HCT116 (cell line): ENCODE results near the gene KANK4. TPM values are rescaled to one million over a fixed set of nuclear protein-coding genes. Genes with fewer than 3 reads are reported as not detected.

Experiments
- ATAC-seq: fragments of 200-7000 bp; cut with Tn5 transposase; 2 replicates; pipeline ENCODE4 v1.9.1; 2020; ENCODE audit warnings: mild to moderate bottlenecking, moderate library complexity
- BruUV-seq: library from RNA; stranded (reverse); fragments of 400-500 nt; replicated peaks from 2 replicates; lab custom pipeline; 2021; lab: Mats Ljungman, UMichigan
- CTCF ChIA-PET: fragments of 300-600 bp; sonication (Branson Sonifier 250); formaldehyde crosslinking; loops from one replicate; lab custom pipeline; 2021; ENCODE audit warnings: antibody characterized with exemption; lab: Charles Lee
- POLR2A ChIA-PET: fragments of 300-600, 350-600 bp; sonication (Branson Sonifier 250); formaldehyde crosslinking; loops from one replicate; lab custom pipeline; 2021; ENCODE audit warnings: antibody characterized with exemption; lab: Charles Lee
- RAD21 ChIA-PET, 2 experiments: fragments of 300-600 bp; sonication (Branson Sonifier 250); formaldehyde crosslinking; loops; one replicate each; lab custom pipeline; 2023; ENCODE audit warnings: low total read pairs in 2 of 2; ENCODE audit not compliant: uncharacterized antibody in 2 of 2, unreplicated experiment in 2 of 2, low non-redundant PET in 1 of 2; lab: Charles Lee
- DNase-seq: peaks from one replicate; pipeline ENCODE4 v3.0.0-alpha.2; 2010; ENCODE audit warnings: low read depth, low spot score
- H2AFZ ChIP-seq: fragments of 200-600 bp; shearing (Covaris generic), sonication (generic); 2 replicates; pipeline ENCODE4 v1.6.1; 2017; ENCODE audit warnings: low read depth, mixed run types, mixed read lengths, antibody characterized with exemption, low read length; ENCODE audit not compliant: poor library complexity, severe bottlenecking
- H3K27ac ChIP-seq: 2 replicates; pipeline ENCODE4 v1.5.1; 2012; ENCODE audit warnings: low read depth, low read length
- H3K27me3 ChIP-seq: fragments of 200-600 bp; sonication (generic); 2 replicates; pipeline ENCODE4 v1.6.1; 2016; ENCODE audit warnings: mixed run types, low read length, mixed read lengths; ENCODE audit not compliant: insufficient read depth
- H3K36me3 ChIP-seq, 2 experiments: fragments of 200-500 bp in 1 of 2; fragments of 200-600 bp in 1 of 2; sonication (Bioruptor generic) in 1 of 2; sonication (generic) in 1 of 2; 2 replicates each; pipeline versions ENCODE4 v1.5.1 to v1.6.1; 2014 to 2016; ENCODE audit warnings: low read length in 2 of 2, inconsistent platforms in 1 of 2, mixed read lengths in 1 of 2, mixed run types in 1 of 2; ENCODE audit not compliant: insufficient read depth in 2 of 2, control insufficient read depth in 1 of 2
- H3K4me1 ChIP-seq, 2 experiments: fragments of 200-600 bp in 1 of 2; sonication (generic) in 1 of 2; 2 replicates each; pipeline versions ENCODE4 v1.5.1 to v1.6.1; 2012 to 2017; ENCODE audit warnings: low read length in 2 of 2, inconsistent platforms in 1 of 2, mild to moderate bottlenecking in 1 of 2, mixed read lengths in 1 of 2, mixed run types in 1 of 2, moderate library complexity in 1 of 2; ENCODE audit not compliant: insufficient read depth in 2 of 2, control insufficient read depth in 1 of 2
- H3K4me2 ChIP-seq: fragments of 200-600 bp; sonication (generic); 2 replicates; pipeline ENCODE4 v1.6.1; 2017; ENCODE audit warnings: mixed run types, low read length, mixed read lengths
- H3K4me3 ChIP-seq, 2 experiments: fragments of 200-600 bp in 1 of 2; sonication (generic) in 1 of 2; replicated peaks in 1 of 2; 2 replicates each; pipeline ENCODE4 v1.5.1; 2011 to 2016; ENCODE audit warnings: low read length in 2 of 2, control low read depth in 1 of 2, low read depth in 1 of 2, mild to moderate bottlenecking in 1 of 2, mixed read lengths in 1 of 2, mixed run types in 1 of 2
- H3K79me2 ChIP-seq: fragments of 200-600 bp; sonication (generic); 2 replicates; pipeline ENCODE4 v1.6.1; 2017; ENCODE audit warnings: mild to moderate bottlenecking, mixed run types, low read length, moderate library complexity, mixed read lengths; ENCODE audit not compliant: insufficient read depth
- H3K9ac ChIP-seq: fragments of 200-600 bp; sonication (generic); 2 replicates; pipeline ENCODE4 v1.6.1; 2016; ENCODE audit warnings: low read length, mixed read lengths
- H3K9me2 ChIP-seq: fragments of 200-600 bp; sonication (generic), shearing (Covaris generic); 2 replicates; pipeline ENCODE4 v1.6.1; 2017; ENCODE audit warnings: mixed run types, mild to moderate bottlenecking, moderate library complexity; ENCODE audit not compliant: insufficient read depth
- H3K9me3 ChIP-seq, 2 experiments: fragments of 200-500 bp in 1 of 2; fragments of 200-600 bp in 1 of 2; sonication (Bioruptor generic) in 1 of 2; sonication (generic) in 1 of 2; 2 replicates each; pipeline ENCODE4 v1.6.1; 2014 to 2017; ENCODE audit warnings: low read length in 2 of 2, mixed read lengths in 2 of 2, inconsistent platforms in 1 of 2, low read depth in 1 of 2, mild to moderate bottlenecking in 1 of 2, mixed run types in 1 of 2, moderate library complexity in 1 of 2; ENCODE audit not compliant: control insufficient read depth in 1 of 2, insufficient read depth in 1 of 2
- H4K20me1 ChIP-seq: fragments of 200-600 bp; sonication (generic), shearing (Covaris generic); 2 replicates; pipeline ENCODE4 v1.6.1; 2017; ENCODE audit warnings: mixed run types, mild to moderate bottlenecking, moderate library complexity; ENCODE audit not compliant: insufficient read depth
- ATF3 ChIP-seq: IDR thresholded peaks from 2 replicates; pipeline ENCODE4 v1.6.1; 2012
- CBX3 ChIP-seq: IDR thresholded peaks from 2 replicates; pipeline ENCODE4 v1.6.1; 2012; ENCODE audit warnings: low read depth
- CEBPB ChIP-seq: IDR thresholded peaks from 2 replicates; pipeline ENCODE4 v1.6.1; 2012; ENCODE audit warnings: low read depth
- EZH2 ChIP-seq: fragments of 200-600 bp; sonication (generic); IDR thresholded peaks from 2 replicates; pipeline ENCODE4 v1.6.1; 2017; ENCODE audit warnings: antibody characterized with exemption, mixed run types
- FOSL1 ChIP-seq: IDR thresholded peaks from 2 replicates; pipeline ENCODE4 v1.6.1; 2012; ENCODE audit warnings: low read depth
- JUND ChIP-seq: IDR thresholded peaks from 2 replicates; pipeline ENCODE4 v1.6.1; 2012
- POLR2AphosphoS5 ChIP-seq: IDR thresholded peaks from 2 replicates; pipeline ENCODE4 v1.6.1; 2011; ENCODE audit warnings: mild to moderate bottlenecking, low read depth, low read length, moderate library complexity
- RAD21 ChIP-seq: IDR thresholded peaks from 2 replicates; pipeline ENCODE4 v1.6.1; 2012; ENCODE audit warnings: low read depth, mild to moderate bottlenecking
- SIN3A ChIP-seq: IDR thresholded peaks from 2 replicates; pipeline ENCODE4 v1.6.1; 2012; ENCODE audit warnings: low read depth
- SP1 ChIP-seq: IDR thresholded peaks from 2 replicates; pipeline ENCODE4 v1.6.1; 2012; ENCODE audit warnings: low read depth
- SRF ChIP-seq: IDR thresholded peaks from 2 replicates; pipeline ENCODE4 v1.6.1; 2012; ENCODE audit warnings: low read depth
- TCF7L2 ChIP-seq: IDR thresholded peaks from 2 replicates; pipeline ENCODE4 v1.7.0; 2011; ENCODE audit warnings: borderline replicate concordance, inconsistent platforms; ENCODE audit not compliant: insufficient read depth, insufficient read length; ENCODE audit errors: extremely low read depth
- ZBTB33 ChIP-seq: IDR thresholded peaks from 2 replicates; pipeline ENCODE4 v1.6.1; 2011; ENCODE audit warnings: mild to moderate bottlenecking, low read length, moderate library complexity; ENCODE audit not compliant: insufficient replicate concordance; ENCODE audit errors: extremely low read depth
- ZFX ChIP-seq: fragments of 450-650 bp; IDR thresholded peaks from 2 replicates; pipeline ENCODE4 v1.6.1; 2017
- ZNF274 ChIP-seq: fragments of 200-500 bp; sonication (Bioruptor generic); IDR thresholded peaks from 2 replicates; pipeline ENCODE4 v1.6.1; 2014; ENCODE audit warnings: mild to moderate bottlenecking, low read depth, low read length, inconsistent platforms
- intact Hi-C: fragments of 100-400 bp; cut with micrococcal nuclease; formaldehyde crosslinking; loops from 2 replicates; pipeline ENCODE4 v1.10.0; 2022
- total RNA-seq: library from RNA; stranded (reverse); gene quantifications from one replicate; pipeline ENCODE4 v1.2.1, GENCODE V29; 2021; ENCODE audit not compliant: unreplicated experiment
- TF ChIP-seq, protein P1 (sequence below): IDR thresholded peaks from 2 replicates; pipeline ENCODE4 v1.6.1; 2012

The KANK4 gene
- total RNA-seq, 1 experiment from 2014 or later: not detected

DNA sequence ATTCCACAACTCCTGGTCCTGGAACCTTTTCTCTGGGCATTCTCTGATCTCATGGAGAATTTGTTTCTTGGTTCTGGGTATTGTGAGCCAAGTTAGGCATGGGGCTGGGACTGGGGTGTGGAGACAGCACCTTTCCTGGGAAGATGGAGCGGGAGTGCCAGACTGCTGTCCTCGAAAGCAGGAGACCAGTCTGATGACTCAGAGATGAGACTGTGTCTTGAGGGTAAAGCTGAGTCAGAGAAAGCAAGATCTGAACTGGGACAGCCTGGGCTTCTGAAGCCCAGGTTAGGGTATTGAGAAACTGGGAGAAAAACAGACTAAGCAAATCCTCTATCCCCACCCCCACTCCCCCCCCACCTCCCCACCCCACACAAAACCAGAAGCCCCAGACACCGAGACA, 2.2 kb upstream of the KANK4 start:
- ATAC-seq: peak; percentile 92
- Histone ChIP-seq H3K4me3 (no peak overlapping the region), H3K4me1 (peaks cover 0 to 10% of the 10 kb centered on the region in 2 experiments; a peak in 2 of 4 replicates), H2AFZ (peak overlapping the region; percentile 15), H3K79me2 (no peaks in the 10 kb centered on the region), H3K27me3 (peaks cover 4% of the 10 kb centered on the region; the same call in 1 of the 2 replicates), H4K20me1 (no peaks in the 10 kb centered on the region), H3K9me3 (no peaks in the 10 kb centered on the region), H3K9ac (no peak overlapping the region), H3K36me3 (no peaks in the 10 kb centered on the region), H3K4me2 (peak overlapping the region; percentile 53), H3K9me2 (no peaks in the 10 kb centered on the region), H3K27ac (no peak overlapping the region)
- DNase-seq: peak; percentile 39
- BruUV-seq: no TSS peak
- TF ChIP-seq TCF7L2: no peak
- peak; percentile 26; the same call in 1 of the 2 replicates for TF ChIP-seq SRF
- peak; percentile 40; the same call in 1 of the 2 replicates for TF ChIP-seq CEBPB
- TF ChIP-seq RAD21: no peak
- TF ChIP-seq SIN3A: no peak
- no peak for TF ChIP-seq EZH2
- TF ChIP-seq POLR2AphosphoS5: no peak
- 0 out of 2 replicates have a peak, but pooled peaks have one; percentile 21 for TF ChIP-seq SP1
- peak; percentile 86 for TF ChIP-seq FOSL1
- peak; percentile 70 for TF ChIP-seq CBX3
- no peak for TF ChIP-seq ZFX
- peak; percentile 74 for TF ChIP-seq JUND
- TF ChIP-seq ATF3: no peak
- TF ChIP-seq, protein P1, sequence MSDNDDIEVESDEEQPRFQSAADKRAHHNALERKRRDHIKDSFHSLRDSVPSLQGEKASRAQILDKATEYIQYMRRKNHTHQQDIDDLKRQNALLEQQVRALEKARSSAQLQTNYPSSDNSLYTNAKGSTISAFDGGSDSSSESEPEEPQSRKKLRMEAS: 0 out of 2 replicates have a peak, but pooled peaks have one; percentile 52
- TF ChIP-seq ZNF274: no peak
- no peak for TF ChIP-seq ZBTB33
- ChIA-PET RAD21 (no interaction called here), CTCF (no interaction called here), POLR2A (no interaction called here)
- intact Hi-C loops: no loop called here
